Right ventricle myocardium inferior (tissue), 1 donor: ENCODE results near the gene ADRA2B. TPM values are rescaled to one million over a fixed set of nuclear protein-coding genes. Genes with fewer than 3 reads are reported as not detected.
A peak's percentile ranks its signal among the peaks of the same experiment; 100 is the strongest.
"Not testable (repeated sequence)": the region's sequence is repeated elsewhere in the genome, so short reads cannot be mapped to it uniquely, and the experiment has no call there.

Experiments
- ATAC-seq: fragments of 200-7000 bp; cut with Tn5 transposase; one replicate; pipeline ENCODE4 v1.9.1; 2020; ENCODE audit warnings: mild to moderate bottlenecking, moderate library complexity
- DNase-seq: peaks from one replicate; pipeline ENCODE4 v3.0.0; 2021; ENCODE audit errors: missing footprints
- intact Hi-C: fragments of 100-400 bp; cut with DNase I; formaldehyde crosslinking; loops from one replicate; pipeline ENCODE4 v1.11.0; 2022
- total RNA-seq: library from RNA; stranded (reverse); fragmentation: NEBNext Ultra II Directional; extraction: Animal tissue kit (Norgen Biotek cat#: 25700); gene quantifications from one replicate; pipeline ENCODE4 v1.2.1, GENCODE V29; 2021
- donor health status: DM: no; HTN: yes; CAD: no; lungs with severe emphysema.

Gene ADRA2B
- total RNA-seq, 1 donor from 2014 or later: 6.9 TPM

DNA sequence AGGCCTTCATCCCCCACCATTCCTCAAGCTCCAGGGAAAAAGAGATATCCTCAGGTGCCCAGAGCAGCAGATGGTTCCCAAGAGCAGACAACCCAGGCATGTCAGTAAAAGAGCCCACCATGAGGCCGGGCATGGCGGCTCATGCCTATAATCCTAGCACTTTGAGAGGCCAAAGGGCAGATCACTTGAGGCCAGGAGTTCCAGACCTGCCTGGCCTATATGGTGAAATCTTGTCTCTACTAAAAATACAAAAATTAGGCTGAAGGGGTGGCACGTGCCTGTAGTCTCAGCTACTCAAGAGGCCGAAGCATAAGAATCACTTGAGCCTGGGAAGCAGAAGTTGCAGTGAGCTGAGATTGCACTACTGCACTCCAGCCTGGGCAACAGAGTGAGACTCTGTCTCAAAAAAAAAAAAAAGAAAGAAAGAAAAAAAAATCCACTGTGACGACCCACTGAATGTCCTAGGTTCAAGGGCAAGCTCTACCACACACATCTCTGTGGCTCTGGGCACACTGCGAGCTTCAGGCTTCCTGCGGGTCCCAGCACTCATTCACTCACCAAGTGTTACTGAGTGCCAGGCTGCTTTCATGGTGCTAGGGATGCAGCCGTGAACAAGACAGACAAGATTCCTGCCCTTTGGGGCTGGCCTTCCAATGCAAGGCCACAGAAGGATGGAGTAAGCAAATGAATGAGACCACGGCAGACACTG lies 35.4 kb upstream of the ADRA2B start:
- ATAC-seq (no peak), DNase-seq (no peak)
- intact Hi-C loops: no loop called here

DNA sequence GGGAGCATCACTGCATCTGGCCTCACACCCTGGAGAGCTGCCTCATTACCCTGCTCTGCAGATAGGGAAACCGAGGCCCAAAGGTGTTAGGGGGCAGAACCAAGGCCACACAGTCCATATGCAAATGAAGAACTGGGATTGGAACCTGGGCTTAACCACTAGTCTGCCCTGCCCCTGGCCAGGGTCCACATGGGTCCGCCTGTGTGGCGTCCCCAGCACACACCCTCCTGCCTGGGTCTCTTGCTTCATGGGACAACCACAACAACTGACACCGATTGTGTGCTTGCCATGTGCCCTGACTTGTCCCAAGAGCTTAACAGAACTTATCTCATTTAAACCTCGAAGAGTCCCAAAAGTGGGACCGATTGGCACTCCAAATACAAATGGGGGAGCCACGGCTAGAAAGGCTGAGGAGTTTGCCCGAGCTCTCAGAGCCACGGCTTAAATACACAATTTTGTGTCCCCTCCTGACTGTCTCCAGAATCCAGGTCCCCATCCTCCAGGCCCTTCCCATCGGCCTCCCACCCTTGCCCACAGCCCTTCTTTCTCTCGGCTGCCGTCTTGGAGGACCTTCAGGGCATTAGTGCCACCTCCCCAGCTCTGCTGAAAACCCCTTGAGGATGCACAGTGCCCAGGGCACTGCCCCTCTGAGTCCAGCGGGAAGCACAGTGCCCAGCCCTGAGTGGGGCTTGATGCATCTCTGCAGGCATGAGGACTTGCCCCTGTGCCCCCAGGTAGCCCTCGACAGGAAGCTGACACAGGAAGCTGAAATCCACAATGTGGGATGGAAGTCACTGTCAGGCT lies 34.6 kb upstream of the ADRA2B start:
- DNase-seq: no peak
- intact Hi-C loops: no loop called here
- no peak for ATAC-seq

DNA sequence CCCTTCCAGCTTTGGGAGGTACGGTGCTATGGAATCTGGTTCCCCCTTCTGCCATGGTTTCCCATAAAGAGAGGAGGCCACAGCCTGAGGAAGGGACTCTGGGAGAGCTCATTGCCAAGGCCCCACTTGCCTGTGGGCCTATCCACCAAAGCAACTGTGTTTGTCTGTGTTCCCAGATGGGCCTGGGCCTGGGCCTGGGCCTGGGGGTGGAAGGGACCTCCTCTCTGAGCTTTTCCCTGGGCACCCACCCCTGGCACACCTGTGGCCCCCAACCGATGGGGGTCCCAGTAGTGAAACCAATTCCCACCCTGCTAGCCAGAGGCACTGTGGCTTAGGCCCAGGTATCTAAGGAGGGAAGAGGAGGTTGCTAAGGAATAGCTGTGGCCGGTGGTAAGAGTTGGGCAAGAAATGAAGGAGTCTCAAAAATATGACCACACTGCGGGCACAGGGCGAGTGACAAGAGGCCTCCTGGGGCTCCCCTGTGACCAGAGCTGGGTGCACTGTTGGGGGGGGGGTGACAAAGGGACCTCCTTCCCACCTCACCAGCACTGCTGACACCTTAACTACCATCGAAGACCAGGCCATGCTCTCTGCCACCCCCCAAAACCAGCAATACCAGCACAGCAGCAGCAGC lies 33.8 kb upstream of the ADRA2B start:
- DNase-seq: no peak
- ATAC-seq: no peak
- intact Hi-C loops: no loop called here

GRCh38 chr2:96148410-96149217 lies 32.2 kb upstream of the ADRA2B start:
- ATAC-seq (no peak), DNase-seq (peak; percentile 87)
- intact Hi-C loops: loop anchor here (5.0 kb wide), 1 partner anchor 119 kb away; the partner anchor contains the start of genes CIAO1 and TMEM127

GRCh38 chr2:96147593-96148201 lies 31.3 kb upstream of the ADRA2B start:
- DNase-seq (no peak), ATAC-seq (no peak)
- intact Hi-C loops: loop anchor here (5.0 kb wide), 1 partner anchor 120 kb away; the partner anchor contains the start of genes CIAO1 and TMEM127

GRCh38 chr2:96146881-96147592 lies 30.7 kb upstream of the ADRA2B start:
- ATAC-seq (no peak), DNase-seq (no peak)
- intact Hi-C loops: loop anchor here (5.0 kb wide), 1 partner anchor 120 kb away; the partner anchor contains the start of genes CIAO1 and TMEM127

DNA sequence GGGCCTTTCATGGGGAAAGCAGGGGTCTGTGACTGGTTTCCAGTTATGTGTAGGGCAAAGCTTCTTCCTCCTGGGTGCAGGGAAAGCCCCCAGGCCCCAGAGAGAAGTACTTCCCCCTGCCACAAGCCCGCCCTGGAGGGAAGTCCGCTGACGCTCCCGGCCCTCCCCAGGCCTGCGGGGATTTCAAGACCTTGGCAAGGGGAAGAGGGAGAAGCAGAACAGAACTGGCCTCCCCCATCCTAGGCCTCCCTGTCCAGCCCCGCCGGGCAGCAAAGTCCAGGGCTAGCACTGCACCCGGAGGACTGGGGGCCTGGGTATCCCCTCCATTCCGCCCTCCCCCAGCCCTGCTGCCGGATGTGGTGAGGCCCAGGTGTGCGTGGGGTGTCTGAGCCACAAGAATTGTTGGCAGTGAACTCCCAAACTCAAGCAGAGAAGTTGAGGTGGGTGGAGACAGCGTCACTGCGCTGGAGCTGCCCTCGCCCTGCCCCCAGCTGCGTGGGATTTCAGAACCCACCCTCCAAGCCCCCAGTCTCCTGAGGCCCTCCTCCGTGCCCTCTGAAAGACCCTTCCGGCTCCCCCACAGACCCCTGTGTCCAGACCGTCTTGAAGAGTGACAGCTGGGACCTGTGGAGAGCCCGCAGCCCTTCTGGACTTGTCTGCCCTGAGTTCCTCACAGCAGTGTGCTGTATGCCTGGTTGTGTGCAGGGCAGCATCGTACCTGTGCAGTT lies 29.9 kb upstream of the ADRA2B start:
- DNase-seq (peak; percentile 89), ATAC-seq (peak; percentile 23)
- intact Hi-C loops: loop anchor here (5.0 kb wide), 1 partner anchor 121 kb away; the partner anchor contains the start of genes CIAO1 and TMEM127

GRCh38 chr2:96145848-96146152 lies 29.4 kb upstream of the ADRA2B start:
- DNase-seq: no peak
- intact Hi-C loops: loop anchor here (5.0 kb wide), 1 partner anchor 122 kb away; the partner anchor contains the start of genes CIAO1 and TMEM127
- ATAC-seq: no peak

GRCh38 chr2:96145036-96145847 lies 28.9 kb upstream of the ADRA2B start, which contains the start of gene DUSP2:
Gene DUSP2, minus strand, starts transcription at chr2:96145440. Its CDS starts 86 bp downstream, at chr2:96145354.
- DNase-seq: peak; percentile 85
- intact Hi-C loops: loop anchor here (5.0 kb wide), 1 partner anchor 122 kb away; the partner anchor contains the start of genes CIAO1 and TMEM127
- ATAC-seq: peak; percentile 90

DNA sequence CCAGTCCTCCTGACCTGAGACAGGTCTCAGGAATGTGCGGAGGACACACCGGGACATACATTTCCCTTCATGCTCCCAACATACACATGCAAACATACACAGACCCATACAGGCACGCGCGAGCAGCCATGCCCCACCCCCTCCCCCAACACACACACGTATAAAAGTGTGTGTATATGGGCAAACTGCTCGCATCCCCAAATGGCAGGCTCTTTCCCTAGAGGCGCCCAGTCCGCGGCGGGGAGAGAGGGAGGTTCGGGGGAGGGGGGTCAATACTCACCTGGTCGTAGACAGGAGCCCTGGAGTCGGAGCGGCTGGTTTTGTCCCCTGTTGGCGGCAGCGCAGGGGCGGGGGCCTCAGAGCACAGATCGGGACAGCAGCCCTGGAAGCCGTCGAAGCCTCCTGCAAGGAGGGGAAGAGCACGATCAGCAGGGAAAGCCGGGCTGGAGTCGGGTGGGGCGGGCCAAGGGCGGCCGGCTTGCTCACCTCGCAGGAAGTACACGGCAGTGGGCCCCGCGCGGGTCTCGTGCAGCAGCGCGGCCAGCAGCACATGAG lies 28.2 kb upstream of the ADRA2B start:
- intact Hi-C loops: loop anchor here (5.0 kb wide), 1 partner anchor 123 kb away; the partner anchor contains the start of genes CIAO1 and TMEM127
- ATAC-seq: no peak
- DNase-seq: no peak

DNA sequence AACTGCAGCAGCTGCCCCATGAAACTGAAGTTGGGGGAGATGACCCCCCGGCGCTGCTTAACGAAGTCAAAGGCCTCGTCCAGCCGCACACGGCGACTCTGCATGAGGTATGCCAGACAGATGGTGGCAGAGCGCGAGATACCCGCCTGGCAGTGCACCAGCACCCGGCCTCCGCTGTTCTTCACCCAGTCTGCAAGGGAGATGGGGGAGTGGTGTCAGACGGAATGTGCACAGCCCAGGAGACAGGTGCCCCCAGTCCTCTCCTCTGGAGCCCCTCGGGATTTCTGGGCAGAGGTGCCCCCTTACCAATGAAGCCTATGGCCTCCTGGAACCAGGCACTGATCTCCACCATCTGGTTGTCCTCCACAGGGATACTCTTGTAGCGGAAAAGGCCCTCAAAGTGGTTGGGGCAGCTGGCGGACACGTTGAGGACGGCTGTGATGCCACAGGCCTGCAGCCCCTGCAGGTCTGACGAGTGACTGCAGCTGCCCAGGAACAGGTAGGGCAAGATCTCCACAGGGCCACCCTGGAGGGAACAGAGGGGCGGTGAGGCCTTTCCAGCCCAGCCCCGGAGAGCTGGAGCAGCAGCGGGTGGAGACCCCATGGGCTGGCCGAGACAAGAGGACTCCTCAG lies 27.6 kb upstream of the ADRA2B start:
- DNase-seq: no peak
- ATAC-seq: no peak
- intact Hi-C loops: no loop called here

GRCh38 chr2:96143231-96143847 lies 27.0 kb upstream of the ADRA2B start:
- DNase-seq (no peak), ATAC-seq (no peak)
- intact Hi-C loops: no loop called here

GRCh38 chr2:96142217-96143113 lies 26.1 kb upstream of the ADRA2B start:
- intact Hi-C loops: no loop called here
- DNase-seq (no peak), ATAC-seq (no peak)

- DNase-seq, intact Hi-C loops, ATAC-seq: not testable (repeated sequence)
Measured at GRCh38 chr2:96141624-96141967, 25.2 kb upstream of the ADRA2B start.
